Measurements from ENCODE around the gene PRKCI.
"Not testable (repeated sequence)": the region's sequence is repeated elsewhere in the genome, so short reads cannot be mapped to it uniquely, and the experiment has no call there.

PRKCI gene

DNA sequence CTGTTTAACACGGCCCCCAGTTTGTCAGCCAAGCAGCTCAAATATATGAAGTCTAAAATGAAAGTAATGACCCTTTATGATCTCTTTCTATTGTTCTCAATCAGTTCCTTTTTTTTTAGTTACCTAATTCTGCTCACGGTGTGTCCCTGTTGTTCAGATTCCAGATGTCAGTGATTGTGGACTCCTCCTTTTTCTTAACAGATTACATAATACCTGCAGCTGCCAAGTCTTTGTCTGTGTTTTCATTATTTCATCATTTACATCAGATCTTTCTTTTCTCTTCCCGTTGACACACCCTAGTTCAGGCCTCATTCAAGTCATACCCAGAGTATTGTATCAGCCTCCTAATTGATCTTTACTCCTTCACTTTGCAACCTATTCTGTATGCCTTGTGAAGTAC is 79.2 kb downstream of the PRKCI start:
- DNase-seq = no peak

DNA sequence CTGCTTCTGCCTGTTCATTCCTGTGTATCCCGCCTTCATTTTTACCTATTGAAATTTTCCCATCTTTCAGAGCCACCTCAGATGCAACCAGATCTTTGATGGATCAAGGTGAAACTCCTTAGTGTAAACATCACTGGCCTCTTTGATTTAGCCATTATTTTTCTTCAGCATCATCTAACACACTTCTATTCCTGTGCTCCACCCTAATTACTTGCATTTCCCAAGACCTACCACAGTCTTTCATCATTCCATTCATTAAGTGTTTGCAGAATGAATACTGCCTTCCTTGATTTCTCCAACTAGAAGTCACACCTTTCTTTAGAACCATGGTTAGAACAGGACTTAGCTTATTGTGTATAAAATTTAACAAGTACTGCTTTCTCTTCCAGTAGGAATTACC is 79.8 kb downstream of the PRKCI start:
- no peak for DNase-seq

GRCh38 chr3:170306015-170306414 is 83.8 kb downstream of the PRKCI start:
- no peak for DNase-seq

DNA sequence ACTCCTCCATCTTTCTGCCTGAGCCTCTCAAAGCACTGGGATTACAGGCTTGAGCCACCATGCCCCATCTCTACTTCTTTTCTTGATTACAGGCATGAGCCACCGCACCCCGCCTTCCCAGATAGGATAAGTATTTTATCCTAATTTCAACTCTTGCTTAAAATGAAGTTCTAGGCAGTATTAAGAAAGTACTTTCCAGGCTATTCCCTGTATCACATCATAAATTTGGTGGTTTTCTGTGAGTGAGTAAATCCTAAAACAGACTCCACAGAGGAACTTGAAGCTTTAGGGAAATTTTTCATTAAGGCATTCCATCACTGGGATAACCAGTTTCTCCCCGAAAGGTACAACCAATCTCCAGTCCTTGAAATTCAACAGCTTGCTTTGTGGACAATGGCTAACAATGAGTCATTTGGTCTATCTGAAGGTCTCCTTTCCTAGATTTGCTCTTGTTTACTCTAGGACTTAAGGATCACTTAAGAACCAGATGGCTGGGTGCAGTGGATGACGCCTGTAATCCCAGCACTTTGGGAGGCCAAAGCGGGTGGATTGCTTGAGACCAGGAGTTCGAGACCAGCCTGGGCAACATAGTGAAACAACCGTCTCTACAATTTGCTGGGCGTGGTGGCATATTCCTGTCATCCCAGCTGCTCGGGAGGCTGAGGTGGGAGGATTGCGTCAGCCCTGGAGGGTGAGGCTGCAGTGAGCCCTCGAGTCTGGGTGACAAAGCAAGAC is 85.6 kb downstream of the PRKCI start:
- DNase-seq = no peak

GRCh38 chr3:170309046-170309445 is 86.8 kb downstream of the PRKCI start:
- no peak for DNase-seq

- no peak for DNase-seq
These were observed 95.7 kb downstream of the PRKCI start for GRCh38 chr3:170317954-170318353.

DNA sequence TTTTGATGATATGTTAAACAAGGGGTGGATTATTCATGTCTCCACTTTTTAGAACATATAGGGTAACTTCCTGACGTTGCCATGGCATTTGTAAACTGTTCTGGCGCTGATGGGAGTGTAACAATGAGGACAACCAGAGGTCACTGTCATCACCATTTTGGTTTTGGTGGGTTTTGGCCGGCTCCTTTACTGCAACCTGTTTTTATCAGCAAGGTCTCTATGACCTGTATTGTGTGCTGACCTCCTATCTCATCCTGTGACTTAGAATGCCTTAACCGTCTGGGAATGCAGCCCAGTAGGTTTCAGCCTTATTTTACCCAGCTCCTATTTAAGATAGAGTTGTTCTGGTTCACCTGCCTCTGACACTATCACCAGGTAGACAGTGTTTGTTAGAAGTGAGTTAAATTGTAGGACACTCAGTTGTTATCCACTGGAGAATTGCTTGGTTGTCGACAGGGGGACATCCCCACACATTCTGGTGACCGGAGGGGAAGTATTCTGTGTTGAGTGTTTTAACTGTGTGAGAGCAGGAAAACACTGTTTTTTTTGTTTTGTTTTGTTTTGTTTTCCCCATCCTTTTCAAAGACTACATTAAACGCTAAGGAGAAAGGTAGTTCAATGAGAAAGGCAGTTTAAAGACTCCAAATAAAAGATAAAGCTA is 98.4 kb downstream of the PRKCI start:
- DNase-seq = no peak

GRCh38 chr3:170321321-170322034 is 99.3 kb downstream of the PRKCI start:
- DNase-seq = no peak

DNA sequence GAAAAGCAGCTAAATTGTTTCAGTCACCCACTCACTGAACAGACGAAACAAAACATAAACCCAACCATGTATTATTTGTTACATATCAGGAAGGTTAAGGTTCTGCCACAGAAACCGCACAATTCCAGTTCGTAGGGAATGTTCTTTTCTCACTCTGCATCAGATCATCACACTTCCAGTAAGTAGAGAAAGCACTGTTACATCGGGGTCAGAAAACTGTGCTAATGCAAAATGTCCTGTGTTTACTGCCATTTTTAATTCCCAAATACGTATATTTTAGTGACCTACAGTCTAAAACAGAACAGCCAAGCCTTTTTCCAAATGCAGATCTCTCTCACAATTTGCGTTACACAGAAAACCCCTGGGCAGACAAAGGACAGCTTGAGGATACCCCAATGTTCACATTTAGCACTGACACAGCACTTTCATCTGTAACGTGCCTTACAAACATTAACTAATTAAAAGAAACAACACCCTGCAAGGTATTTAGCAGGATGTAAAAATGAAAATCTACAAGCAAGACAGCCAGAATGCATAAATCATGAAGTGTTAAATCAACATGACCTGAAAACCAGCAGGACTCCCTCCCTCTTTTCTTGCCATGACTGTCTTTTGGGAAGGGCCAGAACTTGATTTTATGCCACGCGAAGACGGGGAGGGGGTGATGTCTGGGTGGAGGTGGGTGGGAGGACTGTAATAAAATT is 100.5 kb downstream of the PRKCI start:
- no peak for DNase-seq

DNA sequence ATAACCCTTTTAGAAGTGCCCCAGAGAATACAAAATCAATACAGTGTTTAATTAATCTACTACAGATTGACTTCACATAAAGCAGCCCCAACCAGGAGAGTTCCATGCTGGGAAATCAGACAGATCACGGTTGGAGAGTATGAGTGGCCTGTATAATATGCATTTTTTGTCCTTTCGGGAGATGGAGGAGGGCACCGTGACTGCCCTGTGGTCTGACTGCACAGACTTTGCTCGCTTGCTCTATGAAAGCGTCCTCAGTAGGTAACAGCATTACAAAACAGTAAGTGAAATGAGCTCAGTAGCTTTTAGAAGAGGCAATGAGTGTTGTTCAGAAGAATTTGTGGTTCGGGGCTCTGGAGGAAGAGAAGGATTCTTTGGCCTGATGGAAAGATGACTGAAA is 101.1 kb downstream of the PRKCI start:
- DNase-seq = no peak

- DNase-seq = no peak
These were observed 102.7 kb downstream of the PRKCI start for GRCh38 chr3:170324962-170325361.

DNA sequence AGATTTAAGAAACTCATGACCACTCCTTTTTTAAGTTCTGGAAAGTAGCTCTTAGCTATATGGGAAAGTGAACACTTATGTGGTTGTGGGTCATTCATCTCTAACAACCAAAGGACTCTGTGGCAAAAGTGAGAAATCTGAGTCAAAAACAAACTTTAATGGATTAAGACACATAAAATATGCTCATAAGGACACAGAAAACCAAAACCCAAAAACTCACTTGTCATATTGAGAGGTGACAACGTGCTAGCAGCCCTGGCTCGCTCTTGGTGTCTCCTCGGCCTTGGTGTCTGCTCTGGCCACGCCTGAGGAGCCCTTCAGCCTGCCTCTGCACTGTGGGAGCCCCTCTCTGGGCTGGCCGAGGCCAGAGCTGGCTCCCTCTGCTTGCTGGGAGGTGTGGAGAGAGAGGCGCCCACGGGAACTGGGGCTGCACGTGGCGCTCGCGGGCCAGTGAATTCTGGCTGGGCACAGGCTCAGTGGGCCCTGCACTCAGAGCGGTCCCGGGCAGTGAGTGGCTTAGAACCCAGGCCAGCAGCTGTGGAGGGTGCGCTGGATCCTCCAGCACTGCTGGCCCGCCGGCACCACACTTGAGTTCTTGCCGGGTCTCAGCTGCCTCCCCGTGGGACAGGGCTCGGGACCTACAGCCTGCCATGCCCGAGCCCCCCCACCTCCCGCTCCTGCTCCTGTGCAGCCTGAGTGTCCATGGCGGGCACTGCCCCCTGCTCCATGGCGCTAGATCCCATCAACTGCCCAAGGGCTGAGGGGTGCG is 105.0 kb downstream of the PRKCI start:
- DNase-seq = no peak

DNA sequence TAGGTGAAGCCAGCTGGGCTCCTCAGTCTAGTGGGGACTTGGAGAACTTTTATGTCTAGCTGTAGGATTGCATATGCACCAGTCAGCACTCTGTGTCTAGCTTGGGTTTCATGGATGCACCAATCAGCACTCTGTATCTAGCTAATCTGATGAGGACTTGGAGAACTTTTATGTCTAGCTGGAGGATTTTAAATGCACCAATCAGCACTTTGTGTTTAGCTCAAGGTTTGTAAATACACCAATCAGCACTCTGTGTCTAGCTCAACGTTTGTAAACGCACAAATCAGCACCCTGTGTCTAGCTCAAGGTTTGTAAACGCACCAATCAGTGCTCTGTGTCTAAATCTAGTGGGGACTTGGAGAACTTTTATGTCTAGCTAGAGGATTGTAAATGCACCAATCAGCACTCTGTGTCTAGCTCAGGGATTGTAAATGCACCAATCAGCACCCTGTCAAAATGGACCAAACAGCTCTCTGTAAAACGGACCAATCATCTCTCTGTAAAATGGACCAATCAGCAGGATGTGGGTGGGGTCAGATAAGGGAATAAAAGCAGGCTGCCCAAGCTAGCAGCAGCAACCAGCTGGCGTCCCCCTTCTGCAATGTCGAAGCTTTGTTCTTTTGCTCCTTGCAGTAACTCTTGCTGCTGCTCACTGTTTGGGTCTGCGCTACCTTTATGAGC is 105.8 kb downstream of the PRKCI start:
- not testable (repeated sequence) for DNase-seq

DNA sequence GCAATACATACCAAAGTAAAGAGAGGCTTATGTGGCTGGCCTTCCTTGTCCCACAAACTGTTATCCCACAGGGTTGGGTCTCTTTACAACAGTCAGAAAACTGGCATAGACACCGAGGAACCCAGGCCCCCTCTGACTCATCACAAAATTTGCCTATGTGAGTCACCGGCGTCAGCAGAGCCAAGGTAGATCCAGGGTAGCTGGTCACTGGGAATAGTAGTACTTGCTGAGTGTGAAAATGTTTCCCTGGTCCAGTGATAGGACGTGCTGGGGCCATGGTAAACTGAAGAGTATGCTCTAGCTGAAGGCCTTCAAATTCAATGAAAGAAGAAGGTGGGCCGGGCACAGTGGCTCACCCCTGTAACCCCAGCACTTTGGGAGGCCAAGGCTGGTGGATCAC is 108.1 kb downstream of the PRKCI start:
- no peak for DNase-seq

GRCh38 chr3:170331143-170331542 is 108.9 kb downstream of the PRKCI start:
- no peak for DNase-seq

- no peak for DNase-seq
These were observed 115.2 kb downstream of the PRKCI start for GRCh38 chr3:170337420-170337819.

DNA sequence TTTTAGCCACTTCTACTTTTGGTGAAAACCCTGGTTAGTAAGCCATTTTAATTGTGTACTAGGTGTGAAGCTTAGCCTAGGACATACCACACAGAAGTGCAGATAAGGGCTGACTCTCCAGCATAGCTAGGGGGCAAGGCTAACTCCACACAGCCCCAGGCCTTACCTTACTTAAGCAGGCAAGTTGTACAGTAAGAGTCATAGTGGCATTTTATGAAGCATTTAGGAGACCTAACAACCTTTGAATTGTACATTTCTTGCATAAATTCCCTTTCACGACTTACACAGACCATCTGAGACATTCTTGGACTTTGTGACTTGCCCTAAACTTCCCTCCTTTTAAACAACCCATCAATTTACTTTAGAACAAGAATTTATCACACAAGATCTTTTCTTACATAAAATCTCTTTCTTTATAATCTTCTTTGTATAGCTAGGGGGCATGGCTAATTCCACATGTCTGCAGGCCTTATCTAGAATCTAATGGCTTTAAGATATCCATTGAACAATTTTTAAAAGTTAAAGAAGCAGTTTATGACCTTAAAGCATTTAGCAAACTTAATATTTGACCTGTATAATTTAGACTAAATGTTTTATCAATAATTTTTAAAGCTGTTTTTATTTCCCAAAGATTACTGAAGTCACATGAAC is 116.6 kb downstream of the PRKCI start:
- DNase-seq = no peak

- DNase-seq = not testable (repeated sequence)
These were observed 120.0 kb downstream of the PRKCI start for GRCh38 chr3:170342273-170342672.

DNA sequence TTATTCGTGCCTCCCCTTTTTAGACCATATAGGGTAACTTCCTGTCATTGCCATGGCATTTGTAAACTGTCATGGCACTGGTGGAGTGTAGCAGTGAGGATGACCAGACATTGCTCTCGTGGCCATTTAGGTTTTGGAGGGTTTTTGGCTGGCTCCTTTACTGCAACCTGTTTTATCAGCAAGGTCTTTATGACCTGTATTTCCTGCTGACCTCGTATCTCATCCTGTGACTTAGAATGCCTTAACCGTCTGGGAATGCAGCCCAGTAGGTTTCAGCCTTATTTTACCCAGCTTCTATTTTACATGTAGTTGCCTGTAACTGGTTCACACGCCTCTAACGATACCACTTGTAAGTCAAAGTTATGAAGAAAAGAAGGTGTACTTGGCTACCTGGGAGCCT is 121.6 kb downstream of the PRKCI start:
- DNase-seq = not testable (repeated sequence)

GRCh38 chr3:170344971-170345370 is 122.7 kb downstream of the PRKCI start:
- no peak for DNase-seq
